ENCODE data around the gene RUNX1.

Gene RUNX1

DNA sequence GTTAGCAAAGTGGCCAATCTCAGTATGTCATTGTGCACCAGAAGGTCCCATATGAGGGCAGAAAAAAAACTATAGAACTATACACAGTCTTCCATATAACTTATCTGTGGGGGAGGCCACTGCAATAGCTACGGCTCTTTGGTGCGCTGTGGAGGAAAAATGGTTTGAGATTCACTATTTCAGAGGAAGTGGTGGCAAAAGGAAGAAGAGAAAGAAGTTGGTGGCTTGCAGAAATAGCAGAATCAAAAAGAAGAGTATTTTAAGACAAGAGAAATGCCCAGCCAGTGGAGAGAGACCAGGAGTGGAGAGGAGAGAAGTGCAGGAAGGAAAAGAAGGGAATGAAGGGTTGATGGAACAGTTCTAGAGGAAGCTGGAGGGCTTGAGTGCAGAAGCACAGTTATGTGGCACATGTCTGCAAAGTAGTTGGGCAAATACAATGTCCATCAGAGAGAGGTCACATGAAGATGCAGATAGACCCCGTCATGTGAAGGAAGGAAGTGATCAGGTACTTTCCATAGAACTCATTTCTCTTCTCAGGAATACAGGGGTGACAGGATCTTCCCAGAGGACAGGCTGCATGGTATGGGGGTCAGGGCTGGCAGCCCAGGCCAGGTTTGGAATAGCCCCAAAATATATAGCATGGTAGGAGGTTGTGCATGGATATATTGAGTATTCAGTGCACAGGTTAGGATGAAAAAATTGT is 64.6 kb downstream of the RUNX1 start:
- no peak overlapping the region for H3K4me3 ChIP-seq
- TF ChIP-seq CTCF (IDR thresholded peaks at IDR 0.05): no peak

DNA sequence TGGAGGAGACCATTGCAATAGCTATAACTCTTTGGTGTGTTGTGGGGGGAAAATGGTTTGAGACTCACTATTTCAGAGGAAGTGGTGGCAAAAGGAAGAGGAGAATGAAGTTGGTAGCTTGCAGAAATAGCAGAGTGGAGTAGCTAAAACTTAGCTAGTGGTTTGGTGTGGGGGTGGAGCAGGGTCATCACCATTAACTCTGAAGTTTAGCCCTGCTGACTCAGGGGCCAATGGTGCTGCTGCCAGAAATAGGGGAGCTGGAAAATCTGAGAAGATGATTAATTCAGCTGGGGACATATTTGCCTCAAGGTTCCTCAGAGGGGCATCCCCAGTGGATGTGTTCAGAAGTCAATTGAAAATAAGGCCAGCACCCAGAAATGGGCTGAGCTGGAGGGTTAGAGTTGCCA is 65.4 kb downstream of the RUNX1 start:
- Histone ChIP-seq H3K4me3 (no peak overlapping the region), H3K27ac (peak overlapping the region in 1 of 2 donors; percentile 31)
- DNase-seq (ENCODE audit: low spot score): no peak
- no peak for TF ChIP-seq CTCF (IDR thresholded peaks at IDR 0.05)

More for the DNA sequence above, 64.6 kb downstream of the RUNX1 start:
- no peak overlapping the region for H3K27ac ChIP-seq
- DNase-seq (ENCODE audit: low spot score): no peak

DNA sequence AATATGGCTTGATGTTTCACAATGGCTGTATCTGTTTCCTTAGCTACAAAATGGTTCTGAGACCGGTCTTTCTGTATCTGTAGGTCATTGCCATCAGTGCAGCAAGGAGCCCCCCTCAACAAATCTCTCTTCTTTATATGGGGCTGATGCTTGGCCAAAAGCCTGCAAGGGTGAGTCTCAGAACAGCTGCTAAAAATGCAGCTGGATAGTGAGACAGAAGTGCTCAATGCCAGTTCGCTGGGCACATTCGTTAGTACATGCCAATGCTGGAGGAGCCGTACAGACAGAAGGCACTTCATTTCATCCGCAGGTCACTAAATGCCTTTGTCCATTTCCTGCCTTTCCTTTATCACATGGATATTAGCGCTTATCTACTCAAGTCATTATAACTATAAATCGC is 67.3 kb downstream of the RUNX1 start:
- no peak overlapping the region for H3K27ac ChIP-seq
- no peak for TF ChIP-seq CTCF (IDR thresholded peaks at IDR 0.05)
- DNase-seq (ENCODE audit: low spot score): no peak
- no peak overlapping the region for H3K4me3 ChIP-seq

DNA sequence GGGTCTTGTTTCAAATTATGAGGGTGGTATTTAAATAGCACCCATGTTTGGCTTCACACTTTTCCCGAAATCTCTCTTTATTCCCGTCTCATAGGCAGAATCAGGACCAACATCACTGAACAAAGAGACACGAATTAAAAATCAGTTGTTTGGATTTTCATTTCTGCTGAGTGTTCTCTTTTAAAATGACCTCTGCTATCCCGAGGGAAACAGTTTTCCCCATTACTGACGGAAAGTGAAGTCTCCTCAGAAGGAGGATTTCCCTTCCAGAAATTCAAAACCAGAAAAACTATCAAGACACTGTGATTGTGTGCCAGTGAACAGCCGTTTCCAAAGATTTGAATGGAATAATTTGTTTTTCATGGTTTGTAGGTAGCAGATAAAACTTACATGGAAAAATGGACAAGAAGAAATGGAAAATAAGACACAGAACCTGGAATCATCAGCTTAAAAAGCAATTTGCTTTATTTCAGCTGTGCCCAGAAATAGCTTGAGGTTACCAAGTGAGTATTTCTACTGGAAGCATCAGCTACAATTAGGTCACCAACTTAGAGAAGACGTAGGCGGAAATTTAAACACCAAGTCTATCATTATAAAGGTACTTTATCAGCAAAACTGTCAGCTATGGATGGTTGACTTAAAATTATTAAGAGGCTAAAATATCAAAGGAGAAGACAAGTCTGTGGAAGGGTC is 68.5 kb downstream of the RUNX1 start:
- H3K4me3 ChIP-seq: no peak overlapping the region
- no peak for DNase-seq (ENCODE audit: low spot score)
- no peak for TF ChIP-seq CTCF (IDR thresholded peaks at IDR 0.05)
- no peak overlapping the region for H3K27ac ChIP-seq

DNA sequence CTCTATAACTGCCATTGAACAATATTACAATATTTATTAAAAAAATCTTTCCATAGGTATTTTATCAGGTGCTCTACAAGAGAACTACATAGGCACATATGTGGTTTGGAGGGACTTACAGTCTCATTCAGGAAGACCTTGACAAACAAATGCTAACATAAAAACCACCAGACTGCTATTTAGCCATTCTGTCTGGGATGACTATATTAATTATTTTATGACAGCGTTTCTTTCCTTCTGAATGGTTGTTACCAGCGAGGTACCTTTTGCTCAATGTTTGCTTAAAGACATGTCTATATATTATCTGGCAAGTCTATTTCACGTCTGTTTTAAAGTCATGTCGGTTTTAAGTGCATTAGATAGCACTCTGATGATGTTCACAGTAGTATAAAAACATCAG is 69.7 kb downstream of the RUNX1 start:
- Histone ChIP-seq H3K4me3 (no peak overlapping the region), H3K27ac (no peak overlapping the region)
- no peak for DNase-seq (ENCODE audit: low spot score)
- no peak for TF ChIP-seq CTCF (IDR thresholded peaks at IDR 0.05)

- Histone ChIP-seq H3K4me3 (no peak overlapping the region), H3K27ac (no peak overlapping the region)
- no peak for DNase-seq (ENCODE audit: low spot score)
- TF ChIP-seq CTCF (IDR thresholded peaks at IDR 0.05): no peak
Measured at GRCh38 chr21:34977333-34977732, 71.8 kb downstream of the RUNX1 start.
